ENCODE results near the gene RB1.
"Not testable (repeated sequence)": the region's sequence is repeated elsewhere in the genome, so short reads cannot be mapped to it uniquely, and the experiment has no call there.

The RB1 gene

DNA sequence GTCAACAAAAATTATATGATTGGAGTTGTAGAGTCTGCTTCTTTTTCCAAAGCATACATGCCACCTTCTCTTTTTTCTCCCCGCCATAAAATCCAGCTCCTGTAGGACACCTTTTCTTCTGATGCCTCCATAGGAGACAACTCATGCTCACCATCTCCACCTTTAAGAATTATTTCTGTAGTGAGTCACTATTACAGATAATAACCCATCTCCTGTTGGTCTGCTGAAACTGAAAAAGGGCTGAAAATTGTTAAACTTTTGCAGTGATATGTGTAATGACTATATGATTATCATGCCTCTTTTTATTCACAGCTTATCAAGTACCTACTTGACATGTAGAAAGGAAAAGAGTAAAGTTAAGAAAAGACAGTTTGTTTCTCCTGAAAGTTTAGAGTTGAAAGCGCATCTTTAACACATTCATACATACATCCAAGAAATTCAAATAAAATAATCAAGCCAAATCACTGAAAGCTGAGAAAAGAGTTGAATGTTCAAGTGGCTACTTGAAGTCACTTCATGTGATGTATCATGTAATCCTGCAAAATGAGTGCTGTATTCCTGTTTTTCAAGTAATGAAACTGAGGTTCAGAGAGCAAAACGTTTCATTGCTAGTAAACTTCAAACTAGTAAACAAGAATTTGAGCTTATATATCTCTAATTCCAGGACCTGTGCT lies 144.9 kb downstream of the RB1 start:
- Histone ChIP-seq H3K36me3 (ENCODE audit: control insufficient read depth, insufficient read depth, low read length) (no peaks in the 10 kb centered on the region), H3K27ac (ENCODE audit: low read depth, low read length) (no peak overlapping the region), H4K5ac (ENCODE audit: low read length) (no peak overlapping the region), H3K56ac (ENCODE audit: low read length) (no peak overlapping the region), H2BK120ac (ENCODE audit: low read depth, low read length) (no peak overlapping the region), H2BK5ac (ENCODE audit: low read length) (no peak overlapping the region), H3K4me3 (ENCODE audit: low read length) (no peak overlapping the region), H3K18ac (ENCODE audit: low read length) (no peak overlapping the region), H3K4me1 (ENCODE audit: control insufficient read depth, low read depth, low read length) (peaks cover 3% of the 10 kb centered on the region), H3K9ac (ENCODE audit: low read length) (no peak overlapping the region), H3K4me2 (ENCODE audit: low read length) (no peak overlapping the region), H3K79me2 (ENCODE audit: control insufficient read depth, insufficient read depth, low read length) (no peaks in the 10 kb centered on the region), H3K23ac (ENCODE audit: low read length) (no peak overlapping the region), H3K27me3 (ENCODE audit: insufficient read depth, low read length, poor library complexity) (no peaks in the 10 kb centered on the region), H3K4ac (ENCODE audit: low read depth, low read length) (no peak overlapping the region), H2AK5ac (ENCODE audit: low read length) (no peak overlapping the region), H3K79me1 (ENCODE audit: low read length) (no peaks in the 10 kb centered on the region), H2BK15ac (replicated peaks; ENCODE audit: low read depth) (no peak overlapping the region), H4K8ac (ENCODE audit: low read depth, low read length) (no peak overlapping the region)
- no CpG with 5 or more reads among the region's 3 CpGs for WGBS (ENCODE audit: extremely low coverage, insufficient coverage, low lambda C conversion rate)
- DNase-seq, result no peak

- no peaks in the 10 kb centered on the region for H3K36me3 ChIP-seq (ENCODE audit: control insufficient read depth, insufficient read depth, low read length)
- WGBS (ENCODE audit: extremely low coverage, insufficient coverage, low lambda C conversion rate), result no CpG with 5 or more reads among the region's 6 CpGs
- peaks cover 3% of the 10 kb centered on the region for H3K4me1 ChIP-seq (ENCODE audit: control insufficient read depth, low read depth, low read length)
- no peak overlapping the region for H3K4me3 ChIP-seq (ENCODE audit: low read length)
- no peak overlapping the region for H2AK5ac ChIP-seq (ENCODE audit: low read length)
- H4K8ac ChIP-seq (ENCODE audit: low read depth, low read length), result no peak overlapping the region
- no peaks in the 10 kb centered on the region for H3K27me3 ChIP-seq (ENCODE audit: insufficient read depth, low read length, poor library complexity)
- no peak overlapping the region for H3K18ac ChIP-seq (ENCODE audit: low read length)
- no peak overlapping the region for H2BK120ac ChIP-seq (ENCODE audit: low read depth, low read length)
- no peak overlapping the region for H3K23ac ChIP-seq (ENCODE audit: low read length)
- no peak for DNase-seq
- H4K5ac ChIP-seq (ENCODE audit: low read length), result no peak overlapping the region
- H3K27ac ChIP-seq (ENCODE audit: low read depth, low read length), result no peak overlapping the region
- H3K4ac ChIP-seq (ENCODE audit: low read depth, low read length), result no peak overlapping the region
- no peaks in the 10 kb centered on the region for H3K79me2 ChIP-seq (ENCODE audit: control insufficient read depth, insufficient read depth, low read length)
- H3K79me1 ChIP-seq (ENCODE audit: low read length), result no peaks in the 10 kb centered on the region
- H3K56ac ChIP-seq (ENCODE audit: low read length), result no peak overlapping the region
- no peak overlapping the region for H3K4me2 ChIP-seq (ENCODE audit: low read length)
- H2BK5ac ChIP-seq (ENCODE audit: low read length), result no peak overlapping the region
- no peak overlapping the region for H3K9ac ChIP-seq (ENCODE audit: low read length)
- H2BK15ac ChIP-seq (replicated peaks; ENCODE audit: low read depth), result no peak overlapping the region
Observed at GRCh38 chr13:48448959-48449614, 145.5 kb downstream of the RB1 start.

- WGBS (ENCODE audit: extremely low coverage, insufficient coverage, low lambda C conversion rate), result no CpG with 5 or more reads among the region's 2 CpGs
- Histone ChIP-seq H4K8ac (ENCODE audit: low read depth, low read length) (no peak overlapping the region), H2AK5ac (ENCODE audit: low read length) (no peak overlapping the region), H2BK120ac (ENCODE audit: low read depth, low read length) (no peak overlapping the region), H3K79me1 (ENCODE audit: low read length) (no peaks in the 10 kb centered on the region), H3K4ac (ENCODE audit: low read depth, low read length) (no peak overlapping the region), H3K18ac (ENCODE audit: low read length) (no peak overlapping the region), H3K4me3 (ENCODE audit: low read length) (no peak overlapping the region), H2BK5ac (ENCODE audit: low read length) (no peak overlapping the region), H3K4me2 (ENCODE audit: low read length) (no peak overlapping the region), H3K23ac (ENCODE audit: low read length) (no peak overlapping the region), H3K4me1 (ENCODE audit: control insufficient read depth, low read depth, low read length) (peaks cover 3% of the 10 kb centered on the region), H3K9ac (ENCODE audit: low read length) (no peak overlapping the region), H4K5ac (ENCODE audit: low read length) (no peak overlapping the region), H3K79me2 (ENCODE audit: control insufficient read depth, insufficient read depth, low read length) (no peaks in the 10 kb centered on the region), H3K27ac (ENCODE audit: low read depth, low read length) (no peak overlapping the region), H3K36me3 (ENCODE audit: control insufficient read depth, insufficient read depth, low read length) (no peaks in the 10 kb centered on the region), H3K27me3 (ENCODE audit: insufficient read depth, low read length, poor library complexity) (no peaks in the 10 kb centered on the region), H2BK15ac (replicated peaks; ENCODE audit: low read depth) (no peak overlapping the region), H3K56ac (ENCODE audit: low read length) (no peak overlapping the region)
- DNase-seq, result no peak
Observed at GRCh38 chr13:48449656-48450055, 146.1 kb downstream of the RB1 start.

DNA sequence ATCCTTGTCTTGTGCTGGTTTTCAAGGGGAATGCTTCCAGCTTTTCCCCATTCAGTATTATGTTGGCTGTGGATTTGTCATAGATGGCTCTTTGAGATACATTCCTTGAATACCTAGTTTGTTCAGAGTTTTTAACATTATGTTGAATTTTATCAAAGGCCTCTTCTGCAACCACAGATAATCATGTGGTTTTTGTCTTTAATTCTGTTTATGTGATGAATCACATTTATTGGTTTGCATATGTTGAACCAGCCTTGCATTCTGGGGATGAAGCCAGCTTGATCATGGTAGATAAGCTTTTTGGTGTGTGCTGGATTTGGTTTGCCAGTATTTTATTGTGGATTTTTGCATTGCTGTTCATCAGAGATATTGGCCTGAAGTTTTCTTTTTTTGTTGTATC lies 147.6 kb downstream of the RB1 start:
- H3K4me3 ChIP-seq (ENCODE audit: low read length); H3K4me1 ChIP-seq (ENCODE audit: control insufficient read depth, low read depth, low read length); H3K79me2 ChIP-seq (ENCODE audit: control insufficient read depth, insufficient read depth, low read length); H3K23ac ChIP-seq (ENCODE audit: low read length); H2AK5ac ChIP-seq (ENCODE audit: low read length); H3K79me1 ChIP-seq (ENCODE audit: low read length); H2BK120ac ChIP-seq (ENCODE audit: low read depth, low read length); H3K9ac ChIP-seq (ENCODE audit: low read length); H3K4ac ChIP-seq (ENCODE audit: low read depth, low read length); H3K27me3 ChIP-seq (ENCODE audit: insufficient read depth, low read length, poor library complexity); H3K18ac ChIP-seq (ENCODE audit: low read length); H2BK15ac ChIP-seq (replicated peaks; ENCODE audit: low read depth); DNase-seq; H3K56ac ChIP-seq (ENCODE audit: low read length); H3K27ac ChIP-seq (ENCODE audit: low read depth, low read length); H4K5ac ChIP-seq (ENCODE audit: low read length); H4K8ac ChIP-seq (ENCODE audit: low read depth, low read length); H3K36me3 ChIP-seq (ENCODE audit: control insufficient read depth, insufficient read depth, low read length); H3K4me2 ChIP-seq (ENCODE audit: low read length); H2BK5ac ChIP-seq (ENCODE audit: low read length): not testable (repeated sequence)

GRCh38 chr13:48456546-48456945 lies 153.0 kb downstream of the RB1 start:
- H3K18ac ChIP-seq (ENCODE audit: low read length), result no peak overlapping the region
- no peak overlapping the region for H3K4me2 ChIP-seq (ENCODE audit: low read length)
- H3K23ac ChIP-seq (ENCODE audit: low read length), result no peak overlapping the region
- H3K4ac ChIP-seq (ENCODE audit: low read depth, low read length), result no peak overlapping the region
- H3K56ac ChIP-seq (ENCODE audit: low read length), result no peak overlapping the region
- H3K36me3 ChIP-seq (ENCODE audit: control insufficient read depth, insufficient read depth, low read length), result no peaks in the 10 kb centered on the region
- no peak overlapping the region for H2BK5ac ChIP-seq (ENCODE audit: low read length)
- no peak for DNase-seq
- no peaks in the 10 kb centered on the region for H3K27me3 ChIP-seq (ENCODE audit: insufficient read depth, low read length, poor library complexity)
- no peak overlapping the region for H2BK120ac ChIP-seq (ENCODE audit: low read depth, low read length)
- no CpG with 5 or more reads among the region's 10 CpGs for WGBS (ENCODE audit: extremely low coverage, insufficient coverage, low lambda C conversion rate)
- no peaks in the 10 kb centered on the region for H3K79me1 ChIP-seq (ENCODE audit: low read length)
- no peak overlapping the region for H4K5ac ChIP-seq (ENCODE audit: low read length)
- H2BK15ac ChIP-seq (replicated peaks; ENCODE audit: low read depth), result no peak overlapping the region
- H3K4me1 ChIP-seq (ENCODE audit: control insufficient read depth, low read depth, low read length), result peaks cover 3% of the 10 kb centered on the region
- no peak overlapping the region for H2AK5ac ChIP-seq (ENCODE audit: low read length)
- no peaks in the 10 kb centered on the region for H3K79me2 ChIP-seq (ENCODE audit: control insufficient read depth, insufficient read depth, low read length)
- no peak overlapping the region for H3K27ac ChIP-seq (ENCODE audit: low read depth, low read length)
- H3K9ac ChIP-seq (ENCODE audit: low read length), result no peak overlapping the region
- no peak overlapping the region for H4K8ac ChIP-seq (ENCODE audit: low read depth, low read length)
- no peak overlapping the region for H3K4me3 ChIP-seq (ENCODE audit: low read length)

Measured in mesendoderm (in vitro differentiated cells).